ENCODE measurements around the gene DSTN. TPM values are rescaled to one million over a fixed set of nuclear protein-coding genes. Genes with fewer than 3 reads are reported as not detected.

DSTN gene
- total and polyA plus RNA-seq, 2 donors (not counting 3 experiments of a cell fraction or from before 2014, with no cell fraction given) = 66.1 to 300 TPM

DNA sequence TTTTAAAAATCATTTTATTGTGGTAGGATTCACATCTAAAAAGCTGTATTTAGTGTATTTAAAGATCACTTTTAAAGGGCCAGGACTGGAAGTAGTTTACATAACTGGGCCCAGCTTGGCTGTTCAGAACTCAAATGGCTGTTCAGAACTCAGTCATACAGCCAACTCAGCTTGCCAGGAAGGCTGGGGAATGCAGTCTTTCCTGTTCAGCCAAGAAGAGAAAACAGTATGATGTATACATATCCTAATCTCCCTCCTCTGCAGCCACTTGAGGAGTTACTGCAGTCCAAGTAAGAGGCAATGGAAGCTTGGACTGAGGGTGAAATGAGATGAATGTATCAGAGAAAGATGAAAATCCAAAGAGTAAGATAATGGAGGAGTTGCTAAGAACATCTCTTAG, 24.6 kb downstream of the DSTN start:
- POLR2A ChIA-PET = interaction anchor here (0.8 to 1.8 kb wide), 3 partner anchors 15 to 24 kb away, joined by 3 to 8 read pairs (median 4); partner anchors contain the start of gene DSTN
- intact Hi-C loops (cut with micrococcal nuclease) (loop anchor here (1.0 kb wide), 1 partner anchor 25 kb away; no protein-coding TSS in a partner anchor), dilution Hi-C loops (cut with MboI; ENCODE audit: extremely low pct_ligation_motif_present, low sequenced_read_pairs) (loop anchor here (5.0 kb wide), 1 partner anchor 52 kb away; no protein-coding TSS in a partner anchor)
- Histone ChIP-seq H2AFZ (ENCODE audit: low read depth, low read length) (no peak overlapping the region), H3K4me1 (ENCODE audit: control insufficient read depth, extremely low read depth, insufficient read depth, low read length) (peaks cover 21% of the 10 kb centered on the region), H3K9me3 (replicated peaks; ENCODE audit: control insufficient read depth, insufficient read depth, low read length) (no peaks in the 10 kb centered on the region), H3K27me3 (ENCODE audit: control insufficient read depth in 2 of 2, insufficient read depth in 2 of 2, low read length in 2 of 2) (no peaks in the 10 kb centered on the region), H3K9me1 (replicated peaks; ENCODE audit: control insufficient read depth, extremely low read depth, insufficient read depth, low read length) (no peaks in the 10 kb centered on the region), H3K36me3 (ENCODE audit: control insufficient read depth in 2 of 2, extremely low read depth in 1 of 2, insufficient read depth in 2 of 2, low read length in 2 of 2) (no peaks in the 10 kb centered on the region), H3K27ac (ENCODE audit: insufficient read depth, low read depth, low read length) (peak overlapping the region; percentile 9), H3K9ac (replicated peaks; ENCODE audit: extremely low read depth, insufficient read depth, low read length) (no peak overlapping the region), H4K20me1 (replicated peaks; ENCODE audit: control insufficient read depth, extremely low read depth, insufficient read depth, low read length) (peaks cover 15% of the 10 kb centered on the region), H3K79me2 (ENCODE audit: control insufficient read depth, insufficient read depth, low read length) (peaks cover 94% of the 10 kb centered on the region), H3K4me3 (replicated peaks in 1 of 3; ENCODE audit: insufficient read depth in 1 of 3, low read depth in 1 of 3, low read length in 3 of 3) (no peak overlapping the region), H3K4me2 (ENCODE audit: insufficient read depth, low read length) (peak overlapping the region; percentile 51)
- no peak for TF ChIP-seq GATA2 (IDR thresholded peaks at IDR 0.05; ENCODE audit: insufficient read depth, insufficient read length, low read depth, low read length)
- TF ChIP-seq FOS (IDR thresholded peaks at IDR 0.05; ENCODE audit: borderline replicate concordance, insufficient read depth, low read length) = no peak
- TF ChIP-seq, protein P1, sequence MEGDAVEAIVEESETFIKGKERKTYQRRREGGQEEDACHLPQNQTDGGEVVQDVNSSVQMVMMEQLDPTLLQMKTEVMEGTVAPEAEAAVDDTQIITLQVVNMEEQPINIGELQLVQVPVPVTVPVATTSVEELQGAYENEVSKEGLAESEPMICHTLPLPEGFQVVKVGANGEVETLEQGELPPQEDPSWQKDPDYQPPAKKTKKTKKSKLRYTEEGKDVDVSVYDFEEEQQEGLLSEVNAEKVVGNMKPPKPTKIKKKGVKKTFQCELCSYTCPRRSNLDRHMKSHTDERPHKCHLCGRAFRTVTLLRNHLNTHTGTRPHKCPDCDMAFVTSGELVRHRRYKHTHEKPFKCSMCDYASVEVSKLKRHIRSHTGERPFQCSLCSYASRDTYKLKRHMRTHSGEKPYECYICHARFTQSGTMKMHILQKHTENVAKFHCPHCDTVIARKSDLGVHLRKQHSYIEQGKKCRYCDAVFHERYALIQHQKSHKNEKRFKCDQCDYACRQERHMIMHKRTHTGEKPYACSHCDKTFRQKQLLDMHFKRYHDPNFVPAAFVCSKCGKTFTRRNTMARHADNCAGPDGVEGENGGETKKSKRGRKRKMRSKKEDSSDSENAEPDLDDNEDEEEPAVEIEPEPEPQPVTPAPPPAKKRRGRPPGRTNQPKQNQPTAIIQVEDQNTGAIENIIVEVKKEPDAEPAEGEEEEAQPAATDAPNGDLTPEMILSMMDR (IDR thresholded peaks at IDR 0.05; ENCODE audit: extremely low read depth in 1 of 2, insufficient read depth in 1 of 2, low read depth in 1 of 2, low read length in 2 of 2) = no peak
- no peak for TF ChIP-seq POLR2A (IDR thresholded peaks at IDR 0.05; ENCODE audit: low read depth, low read length)
- TF ChIP-seq EZH2 (IDR thresholded peaks at IDR 0.05; ENCODE audit: borderline replicate concordance, low read depth, low read length, severe bottlenecking) = no peak
- TF ChIP-seq JUN (IDR thresholded peaks at IDR 0.05; ENCODE audit: borderline replicate concordance, insufficient read depth, insufficient read length, low read depth) = no peak
- no peak for TF ChIP-seq MYC (IDR thresholded peaks at IDR 0.05; ENCODE audit: low read depth, low read length)
- no peak for TF ChIP-seq POLR2AphosphoS5 (IDR thresholded peaks at IDR 0.05; ENCODE audit: insufficient read depth, low read depth, low read length)
- TF ChIP-seq MAX (IDR thresholded peaks at IDR 0.05; ENCODE audit: insufficient read depth, insufficient read length) = no peak
- BruUV-seq (replicated peaks) = no TSS peak
- peak; percentile 89 for DNase-seq (ENCODE audit: low read depth, low spot score)
- CTCF ChIA-PET = interaction anchor here (0.9 to 2.4 kb wide), 15 partner anchors 8 to 89 kb away, joined by 3 to 25 read pairs (median 5); partner anchors contain the start of gene DSTN
- peak; percentile 90 for FAIRE-seq

All from endothelial cell of umbilical vein (primary cell).